NB4 (cell line): ENCODE measurements around the gene BARHL2.

ENCODE experiments used
- MAX ChIP-seq: IDR thresholded peaks from 2 replicates; pipeline ENCODE4 v1.6.1; 2011; ENCODE audit warnings: low read depth, low read length
- MYC ChIP-seq: IDR thresholded peaks from 2 replicates; pipeline ENCODE4 v1.6.1; 2011; ENCODE audit warnings: low read depth, low read length
- POLR2A ChIP-seq: IDR thresholded peaks from 2 replicates; pipeline ENCODE4 v1.6.1; 2011; ENCODE audit warnings: mild to moderate bottlenecking; ENCODE audit not compliant: insufficient read length; ENCODE audit errors: extremely low read depth
- TF ChIP-seq, protein P1 (sequence below): IDR thresholded peaks from one replicate; pipeline ENCODE4 v1.5.1; 2012; ENCODE audit warnings: low read depth, low read length

DNA sequence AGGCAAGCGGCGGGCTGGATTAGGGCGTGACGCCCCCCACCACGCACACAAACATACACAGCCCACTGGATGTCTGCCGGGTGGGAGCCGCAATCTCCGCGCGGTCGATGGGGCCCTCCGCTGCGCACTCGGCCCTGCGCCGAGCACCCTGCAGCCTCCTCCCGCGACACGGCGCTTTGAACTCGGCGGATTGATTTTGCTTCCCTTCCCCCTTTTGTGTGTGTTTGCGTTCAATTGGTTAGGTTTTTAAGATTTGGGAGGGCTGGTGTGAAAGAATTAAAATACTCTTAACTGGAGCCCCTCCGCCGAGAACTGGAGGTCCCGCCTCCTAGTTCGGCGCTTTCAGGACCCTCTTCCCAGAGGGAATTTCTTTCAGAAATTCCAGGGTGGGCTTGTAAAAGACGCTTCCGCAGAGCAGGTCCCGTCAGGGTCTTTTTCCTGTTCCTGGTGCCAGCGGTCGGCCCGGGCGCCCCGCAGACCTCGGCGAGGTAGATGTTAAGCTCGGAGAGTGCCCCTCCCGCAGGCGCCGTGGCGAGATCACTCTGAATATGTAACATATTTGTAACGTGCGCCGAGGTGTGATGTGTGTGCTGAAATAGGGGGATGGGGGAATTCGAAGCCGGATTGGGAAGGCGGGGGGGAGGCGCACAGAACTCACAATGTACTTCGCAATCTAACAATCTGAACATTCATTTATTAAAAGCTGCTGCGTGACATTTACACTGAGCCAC lies 8.0 kb upstream of the BARHL2 start:
- TF ChIP-seq, protein P1, sequence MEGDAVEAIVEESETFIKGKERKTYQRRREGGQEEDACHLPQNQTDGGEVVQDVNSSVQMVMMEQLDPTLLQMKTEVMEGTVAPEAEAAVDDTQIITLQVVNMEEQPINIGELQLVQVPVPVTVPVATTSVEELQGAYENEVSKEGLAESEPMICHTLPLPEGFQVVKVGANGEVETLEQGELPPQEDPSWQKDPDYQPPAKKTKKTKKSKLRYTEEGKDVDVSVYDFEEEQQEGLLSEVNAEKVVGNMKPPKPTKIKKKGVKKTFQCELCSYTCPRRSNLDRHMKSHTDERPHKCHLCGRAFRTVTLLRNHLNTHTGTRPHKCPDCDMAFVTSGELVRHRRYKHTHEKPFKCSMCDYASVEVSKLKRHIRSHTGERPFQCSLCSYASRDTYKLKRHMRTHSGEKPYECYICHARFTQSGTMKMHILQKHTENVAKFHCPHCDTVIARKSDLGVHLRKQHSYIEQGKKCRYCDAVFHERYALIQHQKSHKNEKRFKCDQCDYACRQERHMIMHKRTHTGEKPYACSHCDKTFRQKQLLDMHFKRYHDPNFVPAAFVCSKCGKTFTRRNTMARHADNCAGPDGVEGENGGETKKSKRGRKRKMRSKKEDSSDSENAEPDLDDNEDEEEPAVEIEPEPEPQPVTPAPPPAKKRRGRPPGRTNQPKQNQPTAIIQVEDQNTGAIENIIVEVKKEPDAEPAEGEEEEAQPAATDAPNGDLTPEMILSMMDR = no peak
- TF ChIP-seq POLR2A = no peak
- no peak for TF ChIP-seq MYC
- TF ChIP-seq MAX = no peak
